Mesenchymal stem cell (in vitro differentiated cells and primary cell): Measurements from ENCODE around the gene MAPK8IP2.

ENCODE experiments used
- DNase-seq: peaks from one replicate; pipeline ENCODE4 v3.0.0-alpha.2; 2013
- H2AFZ ChIP-seq: one replicate; pipeline ENCODE4 v1.6.1; 2013; ENCODE audit warnings: low read depth, mild to moderate bottlenecking, control low read depth, inconsistent platforms, low read length, moderate library complexity
- H2AK5ac ChIP-seq: 2 replicates; pipeline ENCODE4 v1.6.1; 2013; ENCODE audit warnings: low read length, moderate library complexity, mild to moderate bottlenecking, inconsistent platforms; ENCODE audit not compliant: severe bottlenecking
- H2BK120ac ChIP-seq: one replicate; pipeline ENCODE4 v1.6.1; 2013; ENCODE audit warnings: low read depth, mild to moderate bottlenecking, inconsistent platforms, low read length, moderate library complexity
- H2BK12ac ChIP-seq, 2 experiments: one replicate each; pipeline ENCODE4 v1.6.1; 2013; ENCODE audit warnings: inconsistent platforms in 2 of 2, low read length in 2 of 2, mild to moderate bottlenecking in 2 of 2, moderate library complexity in 2 of 2, control low read depth in 1 of 2
- H2BK15ac ChIP-seq: one replicate; pipeline ENCODE4 v1.6.1; 2013; ENCODE audit warnings: mild to moderate bottlenecking, low read depth, inconsistent platforms; ENCODE audit not compliant: poor library complexity, severe bottlenecking
- H2BK5ac ChIP-seq: 2 replicates; pipeline ENCODE4 v1.6.1; 2013; ENCODE audit warnings: low read depth, mild to moderate bottlenecking, low read length, control low read depth, inconsistent platforms; ENCODE audit not compliant: poor library complexity, severe bottlenecking
- H3K14ac ChIP-seq, 2 experiments: one replicate each; pipeline ENCODE4 v1.6.1; 2013; ENCODE audit warnings: inconsistent platforms in 2 of 2, low read length in 2 of 2, control low read depth in 1 of 2, mild to moderate bottlenecking in 1 of 2, moderate library complexity in 1 of 2
- H3K18ac ChIP-seq, 2 experiments: one replicate each; pipeline ENCODE4 v1.6.1; 2013; ENCODE audit warnings: inconsistent platforms in 2 of 2, low read length in 2 of 2, control low read depth in 1 of 2, low read depth in 1 of 2, mild to moderate bottlenecking in 1 of 2
- H3K23ac ChIP-seq, 2 experiments: one replicate each; pipeline ENCODE4 v1.6.1; 2013; ENCODE audit warnings: inconsistent platforms in 2 of 2, low read length in 2 of 2, mild to moderate bottlenecking in 2 of 2, moderate library complexity in 2 of 2, control low read depth in 1 of 2
- H3K27ac ChIP-seq: 2 replicates; pipeline ENCODE4 v1.5.1; 2013; ENCODE audit warnings: mild to moderate bottlenecking, moderate library complexity, low read length, control low read depth, inconsistent platforms; ENCODE audit not compliant: poor library complexity, severe bottlenecking
- H3K27me3 ChIP-seq, 2 experiments: 2 replicates each; pipeline versions ENCODE4 v1.6.1 to v1.7.0; 2013; ENCODE audit warnings: low read length in 2 of 2, mild to moderate bottlenecking in 2 of 2, moderate library complexity in 2 of 2, control low read depth in 1 of 2, inconsistent platforms in 1 of 2; ENCODE audit not compliant: control insufficient read depth in 1 of 2, insufficient read depth in 1 of 2
- H3K36me3 ChIP-seq, 2 experiments: 2 replicates each; pipeline versions ENCODE4 v1.6.1 to v1.7.0; 2013; ENCODE audit warnings: low read length in 2 of 2, control low read depth in 1 of 2, inconsistent platforms in 1 of 2, low read depth in 1 of 2, mild to moderate bottlenecking in 1 of 2; ENCODE audit not compliant: insufficient read depth in 2 of 2, control insufficient read depth in 1 of 2
- H3K4ac ChIP-seq, 2 experiments: one replicate each; pipeline ENCODE4 v1.6.1; 2013; ENCODE audit warnings: inconsistent platforms in 2 of 2, low read length in 2 of 2, mild to moderate bottlenecking in 2 of 2, moderate library complexity in 2 of 2, control low read depth in 1 of 2, low read depth in 1 of 2
- H3K4me1 ChIP-seq: 2 replicates; pipeline ENCODE4 v1.6.1; 2013; ENCODE audit warnings: low read depth, low read length, control low read depth; ENCODE audit not compliant: control insufficient read depth, insufficient read depth
- H3K4me2 ChIP-seq: 2 replicates; pipeline ENCODE4 v1.6.1; 2013; ENCODE audit warnings: low read length, mild to moderate bottlenecking, inconsistent platforms; ENCODE audit not compliant: poor library complexity, severe bottlenecking
- H3K4me3 ChIP-seq, 2 experiments: 2 replicates each; pipeline versions ENCODE4 v1.5.1 to v1.7.0; 2013; ENCODE audit warnings: low read length in 2 of 2, mild to moderate bottlenecking in 2 of 2, control low read depth in 1 of 2, low read depth in 1 of 2; ENCODE audit not compliant: insufficient read depth in 1 of 2
- H3K79me1 ChIP-seq: replicated peaks from 2 replicates; pipeline ENCODE4 v1.6.1; 2013; ENCODE audit warnings: mild to moderate bottlenecking, control low read depth, low read length, inconsistent platforms; ENCODE audit not compliant: poor library complexity, severe bottlenecking
- H3K9ac ChIP-seq: 2 replicates; pipeline ENCODE4 v1.7.0; 2013; ENCODE audit warnings: mild to moderate bottlenecking, low read length, moderate library complexity
- H3K9me3 ChIP-seq: 2 replicates; pipeline ENCODE4 v1.7.0; 2013; ENCODE audit warnings: mild to moderate bottlenecking, low read length; ENCODE audit not compliant: control insufficient read depth
- H4K8ac ChIP-seq: one replicate; pipeline ENCODE4 v1.6.1; 2013; ENCODE audit warnings: inconsistent platforms, mild to moderate bottlenecking, low read length, moderate library complexity
- H4K91ac ChIP-seq: one replicate; pipeline ENCODE4 v1.6.1; 2013; ENCODE audit warnings: mild to moderate bottlenecking, low read length, inconsistent platforms
- WGBS: methylation state at CpG from one replicate; pipeline ENCODE4 v1.1.7; 2013; ENCODE audit warnings: mixed read lengths; 5-methylcytosine and 5-hydroxymethylcytosine counted together

MAPK8IP2 gene

GRCh38 chr22:50610041-50610451, 9.5 kb downstream of the MAPK8IP2 start:
- no peak for DNase-seq
- no peak overlapping the region for H2AFZ ChIP-seq
- no peak overlapping the region for H2BK12ac ChIP-seq
- H3K18ac ChIP-seq: no peak overlapping the region
- H2BK120ac ChIP-seq: no peak overlapping the region
- no peak overlapping the region for H3K4ac ChIP-seq
- H3K4me2 ChIP-seq: no peak overlapping the region
- H4K8ac ChIP-seq: no peak overlapping the region
- no peak overlapping the region for H4K91ac ChIP-seq
- H3K27ac ChIP-seq: no peak overlapping the region
- no peaks in the 10 kb centered on the region for H3K4me1 ChIP-seq
- no peak overlapping the region for H2BK5ac ChIP-seq
- 86% methylated on average over 11 of the region's 11 CpGs for WGBS
- H3K27me3 ChIP-seq: peaks cover 48 to 79% of the 10 kb centered on the region in 2 experiments
- peaks cover 0 to 5% of the 10 kb centered on the region in 2 experiments for H3K36me3 ChIP-seq
- no peaks in the 10 kb centered on the region for H3K79me1 ChIP-seq
- H3K23ac ChIP-seq: no peak overlapping the region
- H3K9me3 ChIP-seq: no peaks in the 10 kb centered on the region
- H2BK15ac ChIP-seq: no peak overlapping the region
- H2AK5ac ChIP-seq: no peak overlapping the region
- H3K4me3 ChIP-seq: no peak overlapping the region
- peak overlapping the region in 1 of 2 experiments; percentile 5 for H3K14ac ChIP-seq
- no peak overlapping the region for H3K9ac ChIP-seq

GRCh38 chr22:50610581-50610980, 10.0 kb downstream of the MAPK8IP2 start:
- Histone ChIP-seq H3K23ac (no peak overlapping the region), H3K36me3 (peaks cover 0 to 5% of the 10 kb centered on the region in 2 experiments), H3K4me2 (no peak overlapping the region), H3K4me1 (no peaks in the 10 kb centered on the region), H3K27me3 (peaks cover 43 to 74% of the 10 kb centered on the region in 2 experiments), H2AK5ac (no peak overlapping the region), H3K27ac (no peak overlapping the region), H3K79me1 (no peaks in the 10 kb centered on the region), H4K91ac (no peak overlapping the region), H3K4me3 (no peak overlapping the region), H2BK15ac (no peak overlapping the region), H3K4ac (no peak overlapping the region), H2BK12ac (no peak overlapping the region), H3K18ac (no peak overlapping the region), H4K8ac (no peak overlapping the region), H3K9me3 (no peaks in the 10 kb centered on the region), H3K9ac (no peak overlapping the region), H3K14ac (no peak overlapping the region), H2BK5ac (no peak overlapping the region), H2BK120ac (no peak overlapping the region), H2AFZ (no peak overlapping the region)
- no peak for DNase-seq
- 87% methylated on average over 17 of the region's 17 CpGs for WGBS

- H3K14ac ChIP-seq: no peak overlapping the region
- H4K8ac ChIP-seq: no peak overlapping the region
- H3K23ac ChIP-seq: no peak overlapping the region
- H3K4ac ChIP-seq: no peak overlapping the region
- H3K4me3 ChIP-seq: no peak overlapping the region
- no peaks in the 10 kb centered on the region for H3K79me1 ChIP-seq
- H3K4me1 ChIP-seq: no peaks in the 10 kb centered on the region
- H2AFZ ChIP-seq: no peak overlapping the region
- H2BK12ac ChIP-seq: no peak overlapping the region
- H3K27ac ChIP-seq: no peak overlapping the region
- no peak overlapping the region for H4K91ac ChIP-seq
- H3K27me3 ChIP-seq: peaks cover 40 to 64% of the 10 kb centered on the region in 2 experiments
- H3K18ac ChIP-seq: no peak overlapping the region
- 86% methylated on average over 25 of the region's 26 CpGs for WGBS
- no peak overlapping the region for H2BK5ac ChIP-seq
- no peak overlapping the region for H2BK120ac ChIP-seq
- H2BK15ac ChIP-seq: no peak overlapping the region
- no peak for DNase-seq
- H3K4me2 ChIP-seq: no peak overlapping the region
- no peak overlapping the region for H3K9ac ChIP-seq
- no peaks in the 10 kb centered on the region for H3K9me3 ChIP-seq
- H2AK5ac ChIP-seq: no peak overlapping the region
- peaks cover 0 to 5% of the 10 kb centered on the region in 2 experiments for H3K36me3 ChIP-seq
These were observed 10.9 kb downstream of the MAPK8IP2 start for GRCh38 chr22:50611341-50612060.

GRCh38 chr22:50612168-50612527, 11.6 kb downstream of the MAPK8IP2 start:
- no peak overlapping the region for H3K14ac ChIP-seq
- no peak overlapping the region for H3K18ac ChIP-seq
- no peaks in the 10 kb centered on the region for H3K9me3 ChIP-seq
- DNase-seq: no peak
- no peak overlapping the region for H2BK12ac ChIP-seq
- H2BK120ac ChIP-seq: no peak overlapping the region
- H3K4me2 ChIP-seq: no peak overlapping the region
- H4K8ac ChIP-seq: no peak overlapping the region
- H3K9ac ChIP-seq: no peak overlapping the region
- H2AK5ac ChIP-seq: no peak overlapping the region
- H3K4ac ChIP-seq: no peak overlapping the region
- peaks cover 34 to 60% of the 10 kb centered on the region in 2 experiments for H3K27me3 ChIP-seq
- no peak overlapping the region for H3K27ac ChIP-seq
- peaks cover 0 to 5% of the 10 kb centered on the region in 2 experiments for H3K36me3 ChIP-seq
- H4K91ac ChIP-seq: no peak overlapping the region
- no peak overlapping the region for H3K23ac ChIP-seq
- 68% methylated on average over 4 of the region's 6 CpGs for WGBS
- H3K79me1 ChIP-seq: no peaks in the 10 kb centered on the region
- H2AFZ ChIP-seq: no peak overlapping the region
- H3K4me3 ChIP-seq: no peak overlapping the region
- H3K4me1 ChIP-seq: no peaks in the 10 kb centered on the region
- H2BK15ac ChIP-seq: no peak overlapping the region
- no peak overlapping the region for H2BK5ac ChIP-seq
